ENCODE measurements around the gene MAGIX.

GRCh38 chrX:49137492-49137891 lies 25.1 kb upstream of the MAGIX start:
- TF ChIP-seq CTCF (IDR thresholded peaks at IDR 0.05) (no peak), POLR2A (IDR thresholded peaks at IDR 0.05) (no peak), EP300 (IDR thresholded peaks at IDR 0.05) (no peak)

Measured in upper lobe of left lung (tissue), 4 donors.